Activated T-helper 9 cell treated with anti-CD3 and anti-CD28 coated beads, Interleukin-2, amount 50 U/mL, for 16 hours (primary cell): ENCODE measurements around the gene MAP3K19.
"Not testable (repeated sequence)": the region's sequence is repeated elsewhere in the genome, so short reads cannot be mapped to it uniquely, and the experiment has no call there.

ENCODE experiments used
- DNase-seq: peaks from one replicate; pipeline ENCODE4 v3.0.0-alpha.2; 2020; ENCODE audit warnings: low read depth

Gene MAP3K19

GRCh38 chr2:135050684-135051083, 3.4 kb upstream of the MAP3K19 start:
- no peak for DNase-seq

- DNase-seq = no peak
These were observed 2.9 kb upstream of the MAP3K19 start for GRCh38 chr2:135050132-135050531.

- DNase-seq = no peak
These were observed 875 bp upstream of the MAP3K19 start for GRCh38 chr2:135048122-135048521.

- no peak for DNase-seq
These were observed 3.9 kb downstream of the MAP3K19 start for GRCh38 chr2:135043345-135043744.

GRCh38 chr2:135037831-135038230, 9.4 kb downstream of the MAP3K19 start:
- DNase-seq = no peak

- DNase-seq = not testable (repeated sequence)
These were observed 14.0 kb downstream of the MAP3K19 start for GRCh38 chr2:135033216-135033615.

GRCh38 chr2:135030826-135031225, 16.4 kb downstream of the MAP3K19 start:
- no peak for DNase-seq

GRCh38 chr2:135029481-135030134, 17.6 kb downstream of the MAP3K19 start:
- no peak for DNase-seq

GRCh38 chr2:135023886-135024485, 23.3 kb downstream of the MAP3K19 start:
- no peak for DNase-seq

GRCh38 chr2:135022952-135023880, 24.0 kb downstream of the MAP3K19 start:
- no peak for DNase-seq

- no peak for DNase-seq
These were observed 25.6 kb downstream of the MAP3K19 start for GRCh38 chr2:135021618-135022017.

- DNase-seq = no peak
These were observed 35.6 kb downstream of the MAP3K19 start for GRCh38 chr2:135011633-135012032.

- DNase-seq = no peak
These were observed 36.9 kb downstream of the MAP3K19 start for GRCh38 chr2:135010200-135010942.

GRCh38 chr2:135009339-135009738, 37.9 kb downstream of the MAP3K19 start:
- DNase-seq = no peak

GRCh38 chr2:135005753-135006152, 41.5 kb downstream of the MAP3K19 start:
- no peak for DNase-seq

- peak; percentile 53 for DNase-seq
These were observed 43.1 kb downstream of the MAP3K19 start for GRCh38 chr2:135004005-135004746.

- no peak for DNase-seq
These were observed 44.4 kb downstream of the MAP3K19 start for GRCh38 chr2:135002836-135003235.

- no peak for DNase-seq
These were observed 47.7 kb downstream of the MAP3K19 start for GRCh38 chr2:134999521-134999920.

- no peak for DNase-seq
These were observed 58.1 kb downstream of the MAP3K19 start for GRCh38 chr2:134988994-134989605.

GRCh38 chr2:134985061-134985460, 62.2 kb downstream of the MAP3K19 start:
- DNase-seq = no peak

GRCh38 chr2:134982603-134983002, 64.6 kb downstream of the MAP3K19 start:
- DNase-seq = no peak
